ENCODE data around the gene SBF1.
A peak's percentile ranks its signal among the peaks of the same experiment; 100 is the strongest.
"Not testable (repeated sequence)": the region's sequence is repeated elsewhere in the genome, so short reads cannot be mapped to it uniquely, and the experiment has no call there.

SBF1 gene, protein sequence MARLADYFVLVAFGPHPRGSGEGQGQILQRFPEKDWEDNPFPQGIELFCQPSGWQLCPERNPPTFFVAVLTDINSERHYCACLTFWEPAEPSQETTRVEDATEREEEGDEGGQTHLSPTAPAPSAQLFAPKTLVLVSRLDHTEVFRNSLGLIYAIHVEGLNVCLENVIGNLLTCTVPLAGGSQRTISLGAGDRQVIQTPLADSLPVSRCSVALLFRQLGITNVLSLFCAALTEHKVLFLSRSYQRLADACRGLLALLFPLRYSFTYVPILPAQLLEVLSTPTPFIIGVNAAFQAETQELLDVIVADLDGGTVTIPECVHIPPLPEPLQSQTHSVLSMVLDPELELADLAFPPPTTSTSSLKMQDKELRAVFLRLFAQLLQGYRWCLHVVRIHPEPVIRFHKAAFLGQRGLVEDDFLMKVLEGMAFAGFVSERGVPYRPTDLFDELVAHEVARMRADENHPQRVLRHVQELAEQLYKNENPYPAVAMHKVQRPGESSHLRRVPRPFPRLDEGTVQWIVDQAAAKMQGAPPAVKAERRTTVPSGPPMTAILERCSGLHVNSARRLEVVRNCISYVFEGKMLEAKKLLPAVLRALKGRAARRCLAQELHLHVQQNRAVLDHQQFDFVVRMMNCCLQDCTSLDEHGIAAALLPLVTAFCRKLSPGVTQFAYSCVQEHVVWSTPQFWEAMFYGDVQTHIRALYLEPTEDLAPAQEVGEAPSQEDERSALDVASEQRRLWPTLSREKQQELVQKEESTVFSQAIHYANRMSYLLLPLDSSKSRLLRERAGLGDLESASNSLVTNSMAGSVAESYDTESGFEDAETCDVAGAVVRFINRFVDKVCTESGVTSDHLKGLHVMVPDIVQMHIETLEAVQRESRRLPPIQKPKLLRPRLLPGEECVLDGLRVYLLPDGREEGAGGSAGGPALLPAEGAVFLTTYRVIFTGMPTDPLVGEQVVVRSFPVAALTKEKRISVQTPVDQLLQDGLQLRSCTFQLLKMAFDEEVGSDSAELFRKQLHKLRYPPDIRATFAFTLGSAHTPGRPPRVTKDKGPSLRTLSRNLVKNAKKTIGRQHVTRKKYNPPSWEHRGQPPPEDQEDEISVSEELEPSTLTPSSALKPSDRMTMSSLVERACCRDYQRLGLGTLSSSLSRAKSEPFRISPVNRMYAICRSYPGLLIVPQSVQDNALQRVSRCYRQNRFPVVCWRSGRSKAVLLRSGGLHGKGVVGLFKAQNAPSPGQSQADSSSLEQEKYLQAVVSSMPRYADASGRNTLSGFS (N-terminal part only)

DNA sequence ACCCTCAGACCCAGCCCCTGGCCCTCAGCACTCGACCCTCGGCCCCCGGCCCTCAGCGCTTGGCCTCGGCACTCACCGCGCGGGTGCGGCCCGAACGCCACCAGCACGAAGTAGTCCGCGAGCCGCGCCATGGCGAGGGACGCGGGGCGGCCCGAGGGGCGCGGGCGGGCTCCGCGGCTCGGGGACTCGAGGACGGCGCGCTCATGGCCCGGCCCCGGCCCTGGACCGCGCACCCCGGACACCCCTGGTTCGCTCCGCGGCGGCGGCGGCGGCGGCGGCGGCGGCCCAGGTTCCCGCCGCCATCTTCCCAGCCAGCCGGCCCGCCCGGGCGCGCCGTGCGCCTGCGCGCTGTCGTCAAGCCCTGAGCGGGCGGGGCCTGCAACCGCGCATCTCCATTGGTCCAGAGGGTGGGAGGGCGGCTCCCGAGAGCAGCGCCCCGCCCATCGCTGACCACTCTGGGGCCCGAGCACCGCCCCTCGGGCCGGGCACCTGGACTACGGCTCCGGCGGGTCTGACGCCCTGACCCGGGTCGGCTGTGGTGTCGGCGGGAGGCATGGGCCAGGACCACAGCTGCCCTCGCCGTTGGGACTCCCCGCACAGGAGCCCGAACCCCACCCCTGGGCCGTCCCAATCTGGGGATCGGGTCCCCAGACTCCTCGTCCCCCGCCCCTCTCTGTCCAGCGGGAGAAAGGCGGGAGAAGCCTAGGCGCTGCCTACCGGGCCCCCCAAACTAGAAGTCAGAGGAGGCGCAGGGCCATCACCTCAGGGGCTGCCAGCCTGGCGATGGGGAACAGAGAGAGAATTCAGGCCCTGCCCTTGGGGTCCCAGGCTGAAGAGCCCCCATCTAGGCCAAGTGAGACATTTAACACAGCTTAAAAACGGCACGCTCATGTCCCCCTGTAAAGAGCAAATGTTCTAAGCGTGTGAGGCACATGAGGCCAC lies at the start of gene SBF1:
Gene SBF1 (minus strand): TSS at position 326 of the 942 bp plus-strand sequence. CDS start 195 bp downstream, at position 131.
- H3K9me3 Mint-ChIP-seq: no peaks in the 10 kb centered on the region
- H3K27ac Mint-ChIP-seq (ENCODE audit: low read depth): peak within 1 kb of the TSS; percentile 88
- H3K4me1 Mint-ChIP-seq: peaks cover 48% of the 10 kb centered on the region
- ATAC-seq (replicated peaks; ENCODE audit: extremely low read depth, poor library complexity, severe bottlenecking): peak; percentile 55
- H3K27me3 Mint-ChIP-seq: no peaks in the 10 kb centered on the region
- H3K36me3 Mint-ChIP-seq (ENCODE audit: insufficient read depth): peaks cover 16% of the 10 kb centered on the region
- peak within 1 kb of the TSS; percentile 91 for H3K4me3 Mint-ChIP-seq
- peak; percentile 76 to 77 for DNase-seq (ENCODE audit: low spot score in 2 of 2)

DNA sequence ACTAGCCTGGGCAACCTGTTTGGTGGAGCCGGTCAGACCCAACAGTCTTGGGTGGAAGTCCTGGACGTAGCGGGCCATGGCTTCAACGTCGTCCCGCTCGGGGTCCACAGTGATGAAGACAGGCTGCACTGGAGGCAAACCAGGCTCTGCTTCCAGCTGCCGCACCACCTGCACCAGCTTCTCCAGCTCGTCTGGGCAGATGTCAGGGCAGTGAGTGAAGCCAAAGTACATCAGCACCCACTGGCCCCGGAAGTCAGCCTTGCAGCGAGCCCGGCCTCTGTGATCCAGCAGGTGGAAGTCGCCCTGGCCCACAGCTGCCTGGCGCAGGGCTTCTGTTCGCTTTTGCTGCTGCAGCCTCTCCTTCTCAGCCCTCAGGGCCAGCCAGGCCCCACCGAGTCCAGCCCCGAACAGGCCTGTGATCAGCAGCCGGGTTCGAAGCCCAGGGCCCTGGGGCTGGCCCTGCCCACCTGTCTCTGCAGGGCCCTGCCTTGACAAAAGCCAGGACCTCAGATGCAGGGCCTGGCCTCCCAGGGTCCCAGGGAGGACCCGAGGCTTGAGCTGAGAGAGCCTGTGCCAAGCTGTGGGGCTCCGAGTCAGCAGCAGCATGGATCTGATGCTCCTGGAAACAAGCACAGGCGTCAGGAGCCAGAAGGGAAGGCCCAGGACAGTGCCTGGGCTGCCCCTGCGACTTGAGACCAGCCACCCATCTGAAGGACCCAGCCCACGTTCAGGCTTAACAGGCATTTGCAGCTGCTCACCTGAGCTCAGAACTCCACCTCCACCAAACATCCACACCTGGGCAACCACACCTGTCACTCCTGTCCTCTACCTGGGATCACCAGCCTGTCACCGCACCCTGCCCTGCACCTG lies 49.2 kb upstream of the SBF1 start:
- ATAC-seq (replicated peaks; ENCODE audit: extremely low read depth, poor library complexity, severe bottlenecking) (no peak), DNase-seq (ENCODE audit: low spot score in 2 of 2) (no peak)
- Mint-ChIP-seq H3K27me3 (no peaks in the 10 kb centered on the region), H3K4me1 (peaks cover 37% of the 10 kb centered on the region), H3K4me3 (peak overlapping the region; percentile 85), H3K9me3 (no peaks in the 10 kb centered on the region), H3K36me3 (ENCODE audit: insufficient read depth) (peaks cover 51% of the 10 kb centered on the region), H3K27ac (ENCODE audit: low read depth) (peak overlapping the region; percentile 87)

DNA sequence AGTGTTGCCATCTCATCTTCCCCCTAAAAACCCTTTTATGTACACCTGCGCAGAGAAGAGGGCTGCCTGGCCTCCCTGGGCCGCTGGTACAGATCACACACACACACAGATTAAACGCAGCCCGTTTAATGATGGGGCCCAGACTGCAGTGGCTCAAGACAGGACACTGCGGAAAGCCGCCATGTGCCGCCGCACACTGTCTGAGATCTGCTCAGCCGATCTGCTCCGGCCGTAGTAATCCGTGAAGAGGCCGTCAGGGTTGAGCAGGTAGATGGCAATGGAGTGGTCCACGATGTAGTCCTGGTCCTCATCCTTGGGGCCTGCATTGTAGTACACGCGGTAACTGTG lies 48.6 kb upstream of the SBF1 start:
- no peak for DNase-seq (ENCODE audit: low spot score in 2 of 2)
- H3K4me1 Mint-ChIP-seq: peaks cover 33% of the 10 kb centered on the region
- peaks cover 50% of the 10 kb centered on the region for H3K36me3 Mint-ChIP-seq (ENCODE audit: insufficient read depth)
- H3K27ac Mint-ChIP-seq (ENCODE audit: low read depth): no peak overlapping the region
- H3K9me3 Mint-ChIP-seq: no peaks in the 10 kb centered on the region
- H3K27me3 Mint-ChIP-seq: no peaks in the 10 kb centered on the region
- H3K4me3 Mint-ChIP-seq: peak overlapping the region; percentile 16
- ATAC-seq (replicated peaks; ENCODE audit: extremely low read depth, poor library complexity, severe bottlenecking): no peak

DNA sequence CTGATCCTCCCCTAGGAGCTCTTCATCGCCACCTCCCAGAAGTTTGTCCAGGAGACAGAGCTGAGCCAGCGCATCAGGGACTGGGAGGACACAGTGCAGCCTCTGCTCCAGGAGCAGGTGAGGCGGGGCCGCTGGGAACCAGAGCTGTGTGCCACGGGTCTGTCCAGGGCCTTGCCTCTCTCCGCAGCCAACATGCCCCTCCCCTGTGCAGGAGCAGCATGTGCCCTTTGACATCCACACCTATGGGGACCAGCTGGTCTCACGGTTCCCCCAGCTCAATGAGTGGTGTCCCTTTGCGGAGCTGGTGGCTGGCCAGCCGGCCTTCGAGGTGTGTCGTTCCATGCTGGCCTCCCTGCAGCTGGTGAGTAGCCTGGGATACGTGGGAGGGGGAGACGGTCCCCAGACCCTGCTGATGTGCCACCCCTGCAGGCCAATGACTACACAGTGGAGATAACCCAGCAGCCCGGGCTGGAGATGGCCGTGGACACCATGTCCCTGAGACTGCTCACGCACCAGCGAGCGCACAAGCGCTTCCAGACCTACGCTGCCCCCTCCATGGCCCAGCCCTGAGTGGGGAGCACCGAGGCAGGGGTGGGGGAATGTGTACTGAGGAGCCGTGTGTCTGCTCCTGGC lies 48.1 kb upstream of the SBF1 start:
- DNase-seq (ENCODE audit: low spot score in 2 of 2) (no peak), ATAC-seq (replicated peaks; ENCODE audit: extremely low read depth, poor library complexity, severe bottlenecking) (no peak)
- Mint-ChIP-seq H3K4me1 (peaks cover 28% of the 10 kb centered on the region), H3K27ac (ENCODE audit: low read depth) (no peak overlapping the region), H3K27me3 (no peaks in the 10 kb centered on the region), H3K4me3 (no peak overlapping the region), H3K9me3 (no peaks in the 10 kb centered on the region), H3K36me3 (ENCODE audit: insufficient read depth) (peaks cover 54% of the 10 kb centered on the region)

DNA sequence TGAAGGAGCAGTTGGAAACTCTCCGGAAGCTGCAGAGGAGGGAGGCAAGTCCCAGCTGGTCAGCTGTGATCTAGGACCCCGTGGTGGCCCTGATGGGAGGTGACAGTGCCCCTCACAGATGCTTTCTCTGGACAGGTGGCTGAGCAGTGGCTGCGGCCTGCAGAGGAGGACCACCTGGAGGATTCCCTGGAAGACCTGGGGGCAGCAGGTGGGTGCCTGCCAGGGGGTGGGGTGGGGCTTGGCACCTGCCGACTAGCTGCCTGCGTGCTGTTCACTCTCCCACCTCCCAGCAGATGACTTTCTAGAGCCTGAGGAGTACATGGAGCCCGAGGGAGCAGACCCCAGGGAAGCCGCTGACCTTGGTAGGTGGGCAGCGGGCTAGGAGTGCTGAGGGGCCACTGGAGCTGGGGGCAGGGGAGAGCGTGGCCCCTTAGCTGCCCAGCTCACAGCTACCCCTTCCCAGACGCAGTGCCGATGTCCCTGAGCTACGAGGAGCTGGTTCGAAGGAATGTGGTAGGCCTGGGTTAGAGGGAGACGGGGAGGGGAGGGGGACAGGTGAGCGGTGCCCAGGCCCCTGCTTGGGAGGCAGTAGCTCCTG lies 47.5 kb upstream of the SBF1 start:
- DNase-seq (ENCODE audit: low spot score in 2 of 2) (no peak), ATAC-seq (replicated peaks; ENCODE audit: extremely low read depth, poor library complexity, severe bottlenecking) (no peak)
- Mint-ChIP-seq H3K4me1 (peaks cover 22% of the 10 kb centered on the region), H3K9me3 (no peaks in the 10 kb centered on the region), H3K36me3 (ENCODE audit: insufficient read depth) (peaks cover 57% of the 10 kb centered on the region), H3K27me3 (no peaks in the 10 kb centered on the region), H3K4me3 (no peak overlapping the region), H3K27ac (ENCODE audit: low read depth) (peak overlapping the region; percentile 19)

DNA sequence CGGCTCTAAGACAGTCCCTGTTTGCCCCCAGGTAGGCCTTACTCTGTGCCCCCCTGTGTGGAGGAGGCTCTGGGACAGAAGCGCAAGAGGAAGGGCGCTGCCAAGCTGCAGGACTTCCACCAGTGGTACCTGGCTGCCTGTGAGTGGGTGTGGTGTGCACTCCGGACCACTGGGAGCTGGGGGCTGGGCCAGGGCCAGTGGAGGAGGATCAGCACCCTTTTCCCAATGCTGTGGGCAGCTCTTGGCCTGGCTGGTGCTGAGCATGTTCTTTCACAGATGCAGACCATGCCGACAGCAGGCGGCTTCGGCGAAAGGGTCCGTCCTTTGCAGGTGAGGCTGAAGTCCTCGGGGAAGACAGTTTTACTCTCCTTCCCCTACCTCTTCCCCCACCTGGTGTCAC lies 46.9 kb upstream of the SBF1 start:
- peak overlapping the region; percentile 19 for H3K27ac Mint-ChIP-seq (ENCODE audit: low read depth)
- H3K27me3 Mint-ChIP-seq: no peaks in the 10 kb centered on the region
- no peak for DNase-seq (ENCODE audit: low spot score in 2 of 2)

DNA sequence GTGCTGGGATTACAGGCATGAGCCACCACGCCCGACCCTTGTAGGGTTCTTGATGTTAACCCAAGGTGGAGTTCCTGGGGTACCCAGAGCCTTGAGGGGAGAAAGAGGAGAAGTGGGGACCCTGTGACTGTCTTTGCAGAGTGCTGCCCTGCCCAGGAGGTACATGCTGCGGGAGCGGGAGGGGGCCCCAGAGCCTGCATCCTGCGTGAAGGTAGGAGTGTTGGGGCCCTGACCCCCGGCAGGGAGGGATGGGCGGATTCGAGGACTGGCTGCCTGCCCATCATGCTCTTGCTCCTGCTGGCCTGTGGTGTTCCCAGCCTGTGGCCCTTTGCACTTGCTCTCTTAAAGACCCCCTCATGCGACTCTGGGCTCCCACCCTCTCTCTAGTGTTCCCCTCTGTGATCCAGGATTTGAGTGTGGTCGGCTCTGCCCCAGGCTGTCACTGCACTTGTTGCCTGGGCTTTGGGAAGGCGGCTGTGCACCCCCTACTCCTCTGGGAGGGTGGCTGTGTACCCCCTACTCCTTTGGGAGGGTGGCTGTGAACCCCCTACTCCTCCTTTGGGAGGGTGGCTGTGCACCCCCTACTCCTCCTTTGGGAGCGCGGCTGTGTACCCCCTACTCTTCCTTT lies 46.1 kb upstream of the SBF1 start:
- Mint-ChIP-seq H3K36me3 (ENCODE audit: insufficient read depth) (peaks cover 59% of the 10 kb centered on the region), H3K4me1 (peaks cover 16% of the 10 kb centered on the region), H3K27ac (ENCODE audit: low read depth) (no peak overlapping the region), H3K27me3 (no peaks in the 10 kb centered on the region), H3K4me3 (no peak overlapping the region), H3K9me3 (no peaks in the 10 kb centered on the region)
- DNase-seq (ENCODE audit: low spot score in 2 of 2) (no peak), ATAC-seq (replicated peaks; ENCODE audit: extremely low read depth, poor library complexity, severe bottlenecking) (no peak)

More for the DNA sequence above, 46.9 kb upstream of the SBF1 start:
- no peaks in the 10 kb centered on the region for H3K9me3 Mint-ChIP-seq
- no peak for ATAC-seq (replicated peaks; ENCODE audit: extremely low read depth, poor library complexity, severe bottlenecking)
- H3K4me3 Mint-ChIP-seq: no peak overlapping the region
- H3K4me1 Mint-ChIP-seq: peaks cover 16% of the 10 kb centered on the region
- H3K36me3 Mint-ChIP-seq (ENCODE audit: insufficient read depth): peaks cover 55% of the 10 kb centered on the region

DNA sequence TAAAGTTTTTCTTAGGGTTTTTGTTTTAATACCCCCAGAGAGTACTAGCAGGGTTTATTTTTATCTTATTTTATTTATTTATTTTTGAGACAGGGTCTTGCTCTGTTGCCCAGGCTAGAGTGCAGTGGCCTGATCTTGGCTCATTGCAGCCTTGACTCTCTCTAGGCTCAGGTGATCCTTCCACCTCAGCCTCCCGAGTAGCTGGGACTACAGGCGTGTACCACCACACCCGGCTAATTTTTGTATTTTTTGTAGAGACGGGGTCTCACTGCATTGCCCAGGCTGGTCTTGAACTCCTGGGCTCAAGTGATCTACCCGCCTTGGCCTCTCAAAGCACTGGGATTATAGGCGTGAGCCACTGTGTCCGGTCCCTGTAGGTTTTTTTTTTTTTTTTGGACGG lies 45.3 kb upstream of the SBF1 start:
- not testable (repeated sequence) for H3K9me3 Mint-ChIP-seq

DNA sequence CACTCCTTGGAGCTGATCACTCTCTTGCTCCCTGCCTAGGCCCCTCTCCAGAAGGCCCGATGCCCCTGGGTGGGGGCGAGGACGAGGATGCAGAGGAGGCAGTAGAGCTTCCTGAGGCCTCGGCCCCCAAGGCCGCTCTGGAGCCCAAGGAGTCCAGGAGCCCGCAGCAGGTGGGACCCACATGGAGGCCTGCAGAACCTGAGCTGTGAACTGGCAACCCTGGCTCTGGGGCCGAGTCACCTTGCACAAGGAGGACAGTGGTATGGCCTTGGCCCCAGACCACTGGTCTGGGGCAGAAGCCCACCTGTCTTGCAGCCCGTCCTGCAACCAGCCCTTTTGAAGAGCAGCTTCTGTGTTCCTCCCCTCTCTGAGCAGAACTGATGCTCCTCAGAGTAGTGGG lies 44.3 kb upstream of the SBF1 start:
- no peaks in the 10 kb centered on the region for H3K27me3 Mint-ChIP-seq
- H3K9me3 Mint-ChIP-seq: no peaks in the 10 kb centered on the region
- no peak overlapping the region for H3K4me3 Mint-ChIP-seq
- peaks cover 12% of the 10 kb centered on the region for H3K4me1 Mint-ChIP-seq
- peaks cover 49% of the 10 kb centered on the region for H3K36me3 Mint-ChIP-seq (ENCODE audit: insufficient read depth)
- DNase-seq (ENCODE audit: low spot score in 2 of 2) (no peak), ATAC-seq (replicated peaks; ENCODE audit: extremely low read depth, poor library complexity, severe bottlenecking) (no peak)
- no peak overlapping the region for H3K27ac Mint-ChIP-seq (ENCODE audit: low read depth)

More for the DNA sequence above, 45.3 kb upstream of the SBF1 start:
- H3K36me3 Mint-ChIP-seq (ENCODE audit: insufficient read depth): peaks cover 54% of the 10 kb centered on the region
- not testable (repeated sequence) for H3K27ac Mint-ChIP-seq (ENCODE audit: low read depth); H3K4me3 Mint-ChIP-seq; DNase-seq (ENCODE audit: low spot score in 2 of 2); ATAC-seq (replicated peaks; ENCODE audit: extremely low read depth, poor library complexity, severe bottlenecking); H3K27me3 Mint-ChIP-seq
- H3K4me1 Mint-ChIP-seq: peaks cover 21% of the 10 kb centered on the region

DNA sequence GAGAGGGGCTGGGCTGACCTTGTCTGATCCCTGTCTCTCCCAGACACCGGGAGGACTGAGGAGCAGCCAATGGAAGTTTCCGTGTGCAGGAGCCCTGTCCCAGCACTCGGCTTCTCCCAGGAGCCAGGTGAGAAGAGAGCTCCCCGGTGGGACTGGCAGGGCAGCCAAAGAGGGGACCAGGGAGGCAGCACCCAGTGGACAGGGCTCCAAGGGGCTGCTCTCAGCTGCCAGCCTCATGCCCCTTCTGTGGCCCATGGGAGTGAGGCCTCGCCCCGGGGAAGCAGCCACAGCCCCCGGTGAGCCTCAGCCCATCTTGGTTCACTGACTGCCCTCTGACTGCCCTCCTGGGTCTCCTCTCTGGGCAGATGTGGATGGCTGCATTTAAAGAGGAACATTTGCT lies 43.8 kb upstream of the SBF1 start:
- Mint-ChIP-seq H3K4me1 (peaks cover 11% of the 10 kb centered on the region), H3K9me3 (no peaks in the 10 kb centered on the region), H3K27me3 (no peaks in the 10 kb centered on the region), H3K4me3 (no peak overlapping the region), H3K27ac (ENCODE audit: low read depth) (no peak overlapping the region), H3K36me3 (ENCODE audit: insufficient read depth) (peaks cover 44% of the 10 kb centered on the region)
- no peak for ATAC-seq (replicated peaks; ENCODE audit: extremely low read depth, poor library complexity, severe bottlenecking)
- no peak for DNase-seq (ENCODE audit: low spot score in 2 of 2)

Measured in central memory CD8-positive, alpha-beta T cell (primary cell).